ENCODE results near the gene FOXM1.

The FOXM1 gene

GRCh38 chr12:2904260-2904659 is 27.3 kb upstream of the FOXM1 start (continued):
- TF ChIP-seq GLIS3 (CRISPR knock-in tag; IDR thresholded peaks at IDR 0.05) (no peak), ZNF565 (CRISPR knock-in tag; conservative IDR thresholded peaks at IDR 0.05; ENCODE audit: low read depth) (no peak), ESRRG (CRISPR knock-in tag; IDR thresholded peaks at IDR 0.05) (no peak)

- TF ChIP-seq TSHZ2 (CRISPR knock-in tag; IDR thresholded peaks at IDR 0.05) (peak; percentile 75), ISL1 (CRISPR knock-in tag; IDR thresholded peaks at IDR 0.05) (peak; percentile 46), ARNTL (CRISPR knock-in tag; IDR thresholded peaks at IDR 0.05; ENCODE audit: borderline replicate concordance, low read depth) (no peak), ZC3H10 (CRISPR knock-in tag; IDR thresholded peaks at IDR 0.05) (no peak), ZFP3 (CRISPR knock-in tag; IDR thresholded peaks at IDR 0.05) (no peak), TCF4 (CRISPR knock-in tag; IDR thresholded peaks at IDR 0.05; ENCODE audit: borderline replicate concordance) (peak; percentile 89)
- TF ChIP-seq, protein P1, sequence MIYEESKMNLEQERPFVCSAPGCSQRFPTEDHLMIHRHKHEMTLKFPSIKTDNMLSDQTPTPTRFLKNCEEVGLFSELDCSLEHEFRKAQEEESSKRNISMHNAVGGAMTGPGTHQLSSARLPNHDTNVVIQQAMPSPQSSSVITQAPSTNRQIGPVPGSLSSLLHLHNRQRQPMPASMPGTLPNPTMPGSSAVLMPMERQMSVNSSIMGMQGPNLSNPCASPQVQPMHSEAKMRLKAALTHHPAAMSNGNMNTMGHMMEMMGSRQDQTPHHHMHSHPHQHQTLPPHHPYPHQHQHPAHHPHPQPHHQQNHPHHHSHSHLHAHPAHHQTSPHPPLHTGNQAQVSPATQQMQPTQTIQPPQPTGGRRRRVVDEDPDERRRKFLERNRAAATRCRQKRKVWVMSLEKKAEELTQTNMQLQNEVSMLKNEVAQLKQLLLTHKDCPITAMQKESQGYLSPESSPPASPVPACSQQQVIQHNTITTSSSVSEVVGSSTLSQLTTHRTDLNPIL (CRISPR knock-in tag; IDR thresholded peaks at IDR 0.05; ENCODE audit: low read depth) = peak; percentile 57; the same call in 1 of the 2 replicates
- peak; percentile 89 for ATAC-seq
Measured at GRCh38 chr12:2902272-2902880, 25.4 kb upstream of the FOXM1 start.

GRCh38 chr12:2900642-2901041 is 23.7 kb upstream of the FOXM1 start:
- no peak for ATAC-seq
- no peak for TF ChIP-seq ZNF565 (CRISPR knock-in tag; conservative IDR thresholded peaks at IDR 0.05; ENCODE audit: low read depth)
- TF ChIP-seq ZC3H10 (CRISPR knock-in tag; IDR thresholded peaks at IDR 0.05) = no peak
- TF ChIP-seq PPARA (CRISPR knock-in tag; IDR thresholded peaks at IDR 0.05; ENCODE audit: borderline replicate concordance) = no peak
- TF ChIP-seq RARB (CRISPR knock-in tag; IDR thresholded peaks at IDR 0.05) = no peak
- TF ChIP-seq, protein P2, sequence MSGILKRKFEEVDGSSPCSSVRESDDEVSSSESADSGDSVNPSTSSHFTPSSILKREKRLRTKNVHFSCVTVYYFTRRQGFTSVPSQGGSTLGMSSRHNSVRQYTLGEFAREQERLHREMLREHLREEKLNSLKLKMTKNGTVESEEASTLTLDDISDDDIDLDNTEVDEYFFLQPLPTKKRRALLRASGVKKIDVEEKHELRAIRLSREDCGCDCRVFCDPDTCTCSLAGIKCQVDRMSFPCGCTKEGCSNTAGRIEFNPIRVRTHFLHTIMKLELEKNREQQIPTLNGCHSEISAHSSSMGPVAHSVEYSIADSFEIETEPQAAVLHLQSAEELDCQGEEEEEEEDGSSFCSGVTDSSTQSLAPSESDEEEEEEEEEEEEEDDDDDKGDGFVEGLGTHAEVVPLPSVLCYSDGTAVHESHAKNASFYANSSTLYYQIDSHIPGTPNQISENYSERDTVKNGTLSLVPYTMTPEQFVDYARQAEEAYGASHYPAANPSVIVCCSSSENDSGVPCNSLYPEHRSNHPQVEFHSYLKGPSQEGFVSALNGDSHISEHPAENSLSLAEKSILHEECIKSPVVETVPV (CRISPR knock-in tag; IDR thresholded peaks at IDR 0.05) = no peak
- no peak for TF ChIP-seq POU6F1 (CRISPR knock-in tag; IDR thresholded peaks at IDR 0.05; ENCODE audit: borderline replicate concordance, low read depth)
- TF ChIP-seq ZNF70 (CRISPR knock-in tag; IDR thresholded peaks at IDR 0.05) = no peak
- TF ChIP-seq ISL1 (CRISPR knock-in tag; IDR thresholded peaks at IDR 0.05) = no peak
- TF ChIP-seq ZNF8 (CRISPR knock-in tag; IDR thresholded peaks at IDR 0.05) = no peak
- TF ChIP-seq GLIS3 (CRISPR knock-in tag; IDR thresholded peaks at IDR 0.05) = no peak
- no peak for TF ChIP-seq OSR1 (CRISPR knock-in tag; IDR thresholded peaks at IDR 0.05)
- no peak for TF ChIP-seq TCF4 (CRISPR knock-in tag; IDR thresholded peaks at IDR 0.05; ENCODE audit: borderline replicate concordance)
- no peak for TF ChIP-seq TOX (CRISPR knock-in tag; IDR thresholded peaks at IDR 0.05; ENCODE audit: borderline replicate concordance)
- no peak for TF ChIP-seq ESRRG (CRISPR knock-in tag; IDR thresholded peaks at IDR 0.05)
- no peak for TF ChIP-seq BACH2 (CRISPR knock-in tag; IDR thresholded peaks at IDR 0.05; ENCODE audit: borderline replicate concordance)
- no peak for TF ChIP-seq ZFP3 (CRISPR knock-in tag; IDR thresholded peaks at IDR 0.05)
- no peak for TF ChIP-seq CSDC2 (CRISPR knock-in tag; IDR thresholded peaks at IDR 0.05)
- TF ChIP-seq, protein P1 (CRISPR knock-in tag; IDR thresholded peaks at IDR 0.05; ENCODE audit: low read depth) = no peak
- no peak for TF ChIP-seq SNAI2 (CRISPR knock-in tag; IDR thresholded peaks at IDR 0.05)

Data from SK-N-SH treated with all-trans-retinoic acid at 6 μM for 48 hours (cell line).